Gastroesophageal sphincter (tissue), 4 donors: ENCODE results near the gene GTPBP1. TPM values are rescaled to one million over a fixed set of nuclear protein-coding genes. Genes with fewer than 3 reads are reported as not detected.

Experiments used
- ATAC-seq: fragments of 150-250 bp; one replicate; pipeline ENCODE4 v1.9.1; 2016; ENCODE audit warnings: mild to moderate bottlenecking, moderate library complexity
- H3K27ac ChIP-seq, 4 donors: fragments of 200-600 bp; sonication (generic) in 3 of 4; 1 replicate in 3 of 4; 2 replicates in 1 of 4; pipeline ENCODE4 v1.5.1; 2016 to 2019
- H3K27me3 ChIP-seq: fragments of 200-600 bp; sonication (generic); one replicate; pipeline ENCODE4 v1.5.1; 2019
- H3K36me3 ChIP-seq, 2 donors: fragments of 200-600 bp; sonication (generic); one replicate each; pipeline ENCODE4 v1.5.1; 2019; ENCODE audit warnings: control low read depth in 1 of 2
- H3K4me1 ChIP-seq, 3 donors: fragments of 200-600 bp; sonication (generic); 1 replicate in 2 of 3; 2 replicates in 1 of 3; pipeline ENCODE4 v1.5.1; 2016 to 2019; ENCODE audit warnings: control low read depth in 2 of 3
- H3K4me3 ChIP-seq, 2 donors: fragments of 200-600 bp; sonication (generic); one replicate each; pipeline ENCODE4 v1.5.1; 2019; ENCODE audit warnings: mild to moderate bottlenecking in 1 of 2, moderate library complexity in 1 of 2
- H3K9me3 ChIP-seq, 3 donors: fragments of 200-600 bp; sonication (generic); one replicate each; pipeline ENCODE4 v1.5.1; 2017 to 2019; ENCODE audit warnings: control low read depth in 2 of 3
- EP300 ChIP-seq: sonication (generic); formaldehyde crosslinking; IDR thresholded peaks from one replicate; pipeline ENCODE4 v1.6.1; 2017; ENCODE audit warnings: antibody characterized with exemption, mild to moderate bottlenecking
- POLR2A ChIP-seq, 2 donors: fragments of 450-650 bp; IDR thresholded peaks; one replicate each; pipeline ENCODE4 v1.6.1; 2017; ENCODE audit warnings: antibody characterized with exemption in 2 of 2, mild to moderate bottlenecking in 2 of 2, moderate library complexity in 1 of 2
- POLR2AphosphoS5 ChIP-seq: sonication (generic); formaldehyde crosslinking; IDR thresholded peaks from one replicate; pipeline ENCODE4 v1.6.1; 2017; ENCODE audit warnings: antibody characterized with exemption
- WGBS, 2 donors: methylation state at CpG; one replicate each; pipeline ENCODE4 v1.1.5; 2018; ENCODE audit warnings: low coverage in 1 of 2; 5-methylcytosine and 5-hydroxymethylcytosine counted together
- total RNA-seq, 4 donors: library from RNA; depleted of rRNA; stranded (reverse); fragments of >200 nt; gene quantifications; one replicate each; pipeline ENCODE4 v1.1.0, GENCODE V29; 2016
- TF ChIP-seq, protein P1 (sequence below), 4 experiments: fragments of 200-600 bp in 2 of 4; fragments of 450-650 bp in 2 of 4; sonication (generic) in 1 of 4; IDR thresholded peaks; one replicate each; pipeline ENCODE4 v1.5.1; 2017 to 2019; ENCODE audit warnings: antibody characterized with exemption in 4 of 4, mild to moderate bottlenecking in 2 of 4, moderate library complexity in 2 of 4

Gene GTPBP1
- total RNA-seq, 4 donors from 2014 or later: 46.9 to 63.0 (median 51.6) TPM

GRCh38 chr22:38718414-38718813 lies 12.7 kb downstream of the GTPBP1 start:
- 19 to 22% methylated on average over 6 of the region's 6 CpGs for WGBS, 2 donors
- H3K4me3 ChIP-seq: no peak overlapping the region
- peak; percentile 95 for ATAC-seq
- no peaks in the 10 kb centered on the region for H3K27me3 ChIP-seq
- TF ChIP-seq, protein P1, sequence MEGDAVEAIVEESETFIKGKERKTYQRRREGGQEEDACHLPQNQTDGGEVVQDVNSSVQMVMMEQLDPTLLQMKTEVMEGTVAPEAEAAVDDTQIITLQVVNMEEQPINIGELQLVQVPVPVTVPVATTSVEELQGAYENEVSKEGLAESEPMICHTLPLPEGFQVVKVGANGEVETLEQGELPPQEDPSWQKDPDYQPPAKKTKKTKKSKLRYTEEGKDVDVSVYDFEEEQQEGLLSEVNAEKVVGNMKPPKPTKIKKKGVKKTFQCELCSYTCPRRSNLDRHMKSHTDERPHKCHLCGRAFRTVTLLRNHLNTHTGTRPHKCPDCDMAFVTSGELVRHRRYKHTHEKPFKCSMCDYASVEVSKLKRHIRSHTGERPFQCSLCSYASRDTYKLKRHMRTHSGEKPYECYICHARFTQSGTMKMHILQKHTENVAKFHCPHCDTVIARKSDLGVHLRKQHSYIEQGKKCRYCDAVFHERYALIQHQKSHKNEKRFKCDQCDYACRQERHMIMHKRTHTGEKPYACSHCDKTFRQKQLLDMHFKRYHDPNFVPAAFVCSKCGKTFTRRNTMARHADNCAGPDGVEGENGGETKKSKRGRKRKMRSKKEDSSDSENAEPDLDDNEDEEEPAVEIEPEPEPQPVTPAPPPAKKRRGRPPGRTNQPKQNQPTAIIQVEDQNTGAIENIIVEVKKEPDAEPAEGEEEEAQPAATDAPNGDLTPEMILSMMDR (IDR thresholded peaks at IDR 0.05): peak in 3 of 4 experiments; percentile 51 to 76 (median 68)
- TF ChIP-seq POLR2AphosphoS5: peak; percentile 62
- TF ChIP-seq EP300: no peak
- peak overlapping the region in 3 of 4 donors; percentile 17 to 75 (median 70) for H3K27ac ChIP-seq
- H3K9me3 ChIP-seq: no peaks in the 10 kb centered on the region
- peaks cover 0 to 38% (median 7%) of the 10 kb centered on the region in 3 donors for H3K4me1 ChIP-seq
- peaks cover 0 to 74% of the 10 kb centered on the region in 2 donors for H3K36me3 ChIP-seq

GRCh38 chr22:38719196-38719595 lies 13.5 kb downstream of the GTPBP1 start:
- Histone ChIP-seq H3K27me3 (no peaks in the 10 kb centered on the region), H3K4me3 (no peak overlapping the region), H3K4me1 (peaks cover 0 to 30% (median 7%) of the 10 kb centered on the region in 3 donors), H3K27ac (peak overlapping the region in 3 of 4 donors; percentile 17 to 70 (median 46)), H3K9me3 (no peaks in the 10 kb centered on the region), H3K36me3 (peaks cover 0 to 82% of the 10 kb centered on the region in 2 donors)
- ATAC-seq: no peak
- 83 to 100% methylated on average over 1 to 4 of the region's 6 CpGs for WGBS, 2 donors
- TF ChIP-seq POLR2A (IDR thresholded peaks at IDR 0.05): no peak
- TF ChIP-seq, protein P1 (IDR thresholded peaks at IDR 0.05): no peak

GRCh38 chr22:38720350-38720749 lies 14.6 kb downstream of the GTPBP1 start:
- WGBS, 2 donors: 85 to 96% methylated on average over 3 of the region's 3 CpGs
- peaks cover 0 to 87% of the 10 kb centered on the region in 2 donors for H3K36me3 ChIP-seq

DNA sequence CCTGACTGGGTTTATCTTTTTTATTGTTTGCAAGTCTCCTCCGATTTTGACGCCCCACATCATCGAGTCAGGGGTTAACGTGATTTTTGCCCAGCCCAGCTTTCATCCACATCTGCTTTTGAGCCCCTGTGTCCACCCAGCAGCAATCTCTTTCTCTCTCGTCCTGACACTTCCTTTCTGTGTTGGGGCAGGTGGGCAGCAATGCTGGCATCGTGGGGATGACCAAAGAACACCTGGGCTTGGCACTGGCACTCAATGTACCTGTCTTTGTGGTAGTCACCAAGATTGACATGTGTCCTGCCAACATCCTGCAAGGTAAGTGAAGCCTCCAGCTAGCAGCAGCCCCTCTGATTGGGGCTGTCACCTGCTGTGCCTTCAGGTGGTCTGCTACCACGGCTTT lies 15.8 kb downstream of the GTPBP1 start:
- WGBS, 2 donors: 70 to 95% methylated on average over 5 to 6 of the region's 7 CpGs

More at GRCh38 chr22:38720350-38720749, 14.6 kb downstream of the GTPBP1 start:
- TF ChIP-seq POLR2A (IDR thresholded peaks at IDR 0.05) (no peak), POLR2AphosphoS5 (no peak), EP300 (no peak)
- TF ChIP-seq, protein P1 (IDR thresholded peaks at IDR 0.05): no peak
- no peak overlapping the region for H3K4me3 ChIP-seq
- ATAC-seq: no peak
- H3K4me1 ChIP-seq: peaks cover 0 to 21% (median 7%) of the 10 kb centered on the region in 3 donors
- no peak overlapping the region for H3K27ac ChIP-seq
- no peaks in the 10 kb centered on the region for H3K9me3 ChIP-seq
- no peaks in the 10 kb centered on the region for H3K27me3 ChIP-seq

DNA sequence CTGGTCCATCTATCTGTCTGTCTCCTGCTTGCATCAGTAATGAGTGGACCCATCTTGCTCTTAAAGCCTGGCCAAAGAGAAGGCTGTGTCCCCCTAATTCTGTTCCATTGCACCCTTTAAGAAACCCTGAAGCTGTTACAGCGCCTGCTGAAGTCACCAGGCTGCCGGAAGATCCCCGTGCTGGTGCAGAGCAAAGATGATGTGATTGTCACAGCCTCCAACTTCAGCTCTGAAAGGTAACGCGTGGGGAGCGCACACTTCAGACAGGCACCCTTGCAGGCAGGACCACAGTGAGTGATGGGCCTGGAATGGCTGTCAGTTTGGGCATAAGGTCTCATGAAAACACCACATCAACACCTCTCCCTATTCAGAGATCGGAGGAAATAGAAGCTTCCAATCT lies 18.4 kb downstream of the GTPBP1 start:
- no peak for ATAC-seq

More for the DNA sequence above, 15.8 kb downstream of the GTPBP1 start:
- Histone ChIP-seq H3K27me3 (no peaks in the 10 kb centered on the region), H3K4me1 (peaks cover 0 to 18% (median 7%) of the 10 kb centered on the region in 3 donors), H3K9me3 (no peaks in the 10 kb centered on the region), H3K36me3 (peaks cover 0 to 87% of the 10 kb centered on the region in 2 donors), H3K4me3 (no peak overlapping the region), H3K27ac (no peak overlapping the region)
- no peak for ATAC-seq
- TF ChIP-seq EP300 (no peak), POLR2AphosphoS5 (no peak), POLR2A (IDR thresholded peaks at IDR 0.05) (no peak)
- TF ChIP-seq, protein P1 (IDR thresholded peaks at IDR 0.05): no peak

More for the DNA sequence above, 18.4 kb downstream of the GTPBP1 start:
- Histone ChIP-seq H3K27ac (no peak overlapping the region), H3K36me3 (peaks cover 0 to 95% of the 10 kb centered on the region in 2 donors), H3K4me1 (peaks cover 0 to 5% (median under 1%) of the 10 kb centered on the region in 3 donors), H3K27me3 (no peaks in the 10 kb centered on the region), H3K4me3 (no peak overlapping the region), H3K9me3 (no peaks in the 10 kb centered on the region)
- 85 to 100% methylated on average over 2 to 4 of the region's 7 CpGs for WGBS, 2 donors
- TF ChIP-seq POLR2A (IDR thresholded peaks at IDR 0.05): no peak
- TF ChIP-seq, protein P1 (IDR thresholded peaks at IDR 0.05): no peak
- no peak for TF ChIP-seq EP300
- TF ChIP-seq POLR2AphosphoS5: no peak
